ENCODE results near the gene NTSR1. TPM values are rescaled to one million over a fixed set of nuclear protein-coding genes. Genes with fewer than 3 reads are reported as not detected.

The NTSR1 gene
- polyA plus RNA-seq, 4 donors = 0.34 to 1.2 TPM; not detected in 2

- Histone ChIP-seq H3K4me1 (ENCODE audit: control insufficient read depth in 3 of 3, insufficient read depth in 2 of 3, low read depth in 1 of 3, low read length in 2 of 3) (peaks cover 0 to 5% (median 0%) of the 10 kb centered on the region in 3 donors), H3K4me3 (ENCODE audit: low read depth in 1 of 3, low read length in 3 of 3) (no peak overlapping the region), H3K27ac (ENCODE audit: low read depth in 1 of 3, low read length in 2 of 3) (no peak overlapping the region), H3K9me3 (ENCODE audit: control insufficient read depth in 2 of 2, insufficient read depth in 1 of 2, low read depth in 1 of 2, low read length in 1 of 2) (no peaks in the 10 kb centered on the region), H3K27me3 (ENCODE audit: control insufficient read depth in 3 of 3, insufficient read depth in 3 of 3, low read length in 3 of 3) (peaks cover 0 to 3% (median 0%) of the 10 kb centered on the region in 3 donors), H3K36me3 (ENCODE audit: control insufficient read depth in 3 of 3, insufficient read depth in 2 of 3, low read depth in 1 of 3, low read length in 3 of 3) (no peaks in the 10 kb centered on the region)
- FAIRE-seq (no peak), DNase-seq (peak in 1 of 2 donors; percentile 87)
- WGBS, 3 donors = 14 to 54% (median 36%) methylated on average over 5 of the region's 5 CpGs
Measured at GRCh38 chr20:62787866-62788265, 79.2 kb downstream of the NTSR1 start.

- Histone ChIP-seq H3K36me3 (ENCODE audit: control insufficient read depth in 3 of 3, insufficient read depth in 2 of 3, low read depth in 1 of 3, low read length in 3 of 3) (no peaks in the 10 kb centered on the region), H3K4me1 (ENCODE audit: control insufficient read depth in 3 of 3, insufficient read depth in 2 of 3, low read depth in 1 of 3, low read length in 2 of 3) (peaks cover 0 to 6% (median 1%) of the 10 kb centered on the region in 3 donors), H3K4me3 (ENCODE audit: low read depth in 1 of 3, low read length in 3 of 3) (no peak overlapping the region), H3K27ac (ENCODE audit: low read depth in 1 of 3, low read length in 2 of 3) (no peak overlapping the region), H3K27me3 (ENCODE audit: control insufficient read depth in 3 of 3, insufficient read depth in 3 of 3, low read length in 3 of 3) (peaks cover 0 to 7% (median 0%) of the 10 kb centered on the region in 3 donors), H3K9me3 (ENCODE audit: control insufficient read depth in 2 of 2, insufficient read depth in 1 of 2, low read depth in 1 of 2, low read length in 1 of 2) (no peaks in the 10 kb centered on the region)
- FAIRE-seq (no peak), DNase-seq (no peak)
- WGBS, 3 donors = 74 to 85% (median 82%) methylated on average over 15 of the region's 15 CpGs
Measured at GRCh38 chr20:62788607-62789006, 80.0 kb downstream of the NTSR1 start.

- no peak for FAIRE-seq
- no peak overlapping the region for H3K27ac ChIP-seq (ENCODE audit: low read depth in 1 of 3, low read length in 2 of 3)
- no peaks in the 10 kb centered on the region for H3K9me3 ChIP-seq (ENCODE audit: control insufficient read depth in 2 of 2, insufficient read depth in 1 of 2, low read depth in 1 of 2, low read length in 1 of 2)
- WGBS, 3 donors = 90 to 92% (median 91%) methylated on average over 12 of the region's 12 CpGs
- DNase-seq = no peak
- H3K4me1 ChIP-seq (ENCODE audit: control insufficient read depth in 3 of 3, insufficient read depth in 2 of 3, low read depth in 1 of 3, low read length in 2 of 3) = peaks cover 2 to 17% (median 2%) of the 10 kb centered on the region in 3 donors
- peaks cover 0 to 7% (median 0%) of the 10 kb centered on the region in 3 donors for H3K27me3 ChIP-seq (ENCODE audit: control insufficient read depth in 3 of 3, insufficient read depth in 3 of 3, low read length in 3 of 3)
- H3K4me3 ChIP-seq (ENCODE audit: low read depth in 1 of 3, low read length in 3 of 3) = no peak overlapping the region
- H3K36me3 ChIP-seq (ENCODE audit: control insufficient read depth in 3 of 3, insufficient read depth in 2 of 3, low read depth in 1 of 3, low read length in 3 of 3) = no peaks in the 10 kb centered on the region
Measured at GRCh38 chr20:62790075-62790474, 81.4 kb downstream of the NTSR1 start.

- Histone ChIP-seq H3K27me3 (ENCODE audit: control insufficient read depth in 3 of 3, insufficient read depth in 3 of 3, low read length in 3 of 3) (peaks cover 0 to 7% (median 0%) of the 10 kb centered on the region in 3 donors), H3K4me1 (ENCODE audit: control insufficient read depth in 3 of 3, insufficient read depth in 2 of 3, low read depth in 1 of 3, low read length in 2 of 3) (peaks cover 2 to 14% (median 2%) of the 10 kb centered on the region in 3 donors), H3K9me3 (ENCODE audit: control insufficient read depth in 2 of 2, insufficient read depth in 1 of 2, low read depth in 1 of 2, low read length in 1 of 2) (no peaks in the 10 kb centered on the region), H3K27ac (ENCODE audit: low read depth in 1 of 3, low read length in 2 of 3) (peak overlapping the region in 1 of 3 donors; percentile 4), H3K4me3 (ENCODE audit: low read depth in 1 of 3, low read length in 3 of 3) (no peak overlapping the region), H3K36me3 (ENCODE audit: control insufficient read depth in 3 of 3, insufficient read depth in 2 of 3, low read depth in 1 of 3, low read length in 3 of 3) (no peaks in the 10 kb centered on the region)
- FAIRE-seq (no peak), DNase-seq (peak; percentile 82 to 88)
- WGBS, 3 donors = 31 to 39% (median 36%) methylated on average over 23 of the region's 23 CpGs
Measured at GRCh38 chr20:62791301-62792181, 82.9 kb downstream of the NTSR1 start.

DNA sequence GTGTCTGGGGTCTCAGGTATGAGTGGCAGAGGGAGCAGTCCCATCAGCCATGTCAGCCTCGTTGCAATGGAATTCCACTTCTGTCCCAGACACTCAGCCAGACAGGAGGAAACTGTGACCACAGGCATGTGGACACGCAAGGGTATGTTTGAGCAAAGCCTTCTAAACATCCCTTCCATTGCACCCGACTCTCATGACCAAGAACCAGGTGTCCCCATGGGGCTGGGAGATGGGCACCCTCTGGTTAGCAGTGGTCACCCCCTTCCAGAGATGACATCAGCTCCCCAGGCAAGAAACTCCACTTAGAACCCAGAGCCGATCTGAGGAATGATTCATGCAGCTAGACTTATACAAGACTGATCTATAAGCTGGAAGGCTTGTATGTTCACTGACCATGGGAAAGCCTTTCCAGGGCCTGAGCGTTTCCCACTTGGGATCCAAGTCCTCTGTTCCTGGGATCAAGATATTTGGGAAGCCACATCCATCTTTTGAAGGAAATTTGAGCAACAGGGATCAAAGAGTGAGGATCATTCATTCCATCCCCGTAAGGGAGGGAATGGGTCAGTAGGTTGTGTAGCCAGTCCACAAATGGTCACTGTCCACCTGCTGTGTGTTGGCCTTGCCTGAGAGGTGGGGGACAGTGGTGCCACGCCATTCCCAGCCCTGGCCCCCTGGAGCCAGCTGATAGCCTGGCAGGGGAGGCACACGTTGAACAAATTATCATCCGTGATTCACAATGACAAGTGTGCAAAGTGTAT lies 83.7 kb downstream of the NTSR1 start:
- 78 to 83% (median 81%) methylated on average over 9 of the region's 9 CpGs for WGBS, 3 donors
- no peak for FAIRE-seq
- H3K4me3 ChIP-seq (ENCODE audit: low read depth in 1 of 3, low read length in 3 of 3) = no peak overlapping the region

GRCh38 chr20:62792940-62793756 lies 84.5 kb downstream of the NTSR1 start:
- FAIRE-seq (no peak), DNase-seq (no peak)
- H3K9me3 ChIP-seq (ENCODE audit: control insufficient read depth in 2 of 2, insufficient read depth in 1 of 2, low read depth in 1 of 2, low read length in 1 of 2) = no peaks in the 10 kb centered on the region
- H3K4me3 ChIP-seq (ENCODE audit: low read depth in 1 of 3, low read length in 3 of 3) = peak overlapping the region in 1 of 3 donors; percentile 48
- peaks cover 0 to 7% (median 0%) of the 10 kb centered on the region in 3 donors for H3K27me3 ChIP-seq (ENCODE audit: control insufficient read depth in 3 of 3, insufficient read depth in 3 of 3, low read length in 3 of 3)
- WGBS, 3 donors = 76 to 85% (median 78%) methylated on average over 21 to 22 of the region's 22 CpGs
- H3K4me1 ChIP-seq (ENCODE audit: control insufficient read depth in 3 of 3, insufficient read depth in 2 of 3, low read depth in 1 of 3, low read length in 2 of 3) = peaks cover 2 to 28% (median 4%) of the 10 kb centered on the region in 3 donors
- H3K36me3 ChIP-seq (ENCODE audit: control insufficient read depth in 3 of 3, insufficient read depth in 2 of 3, low read depth in 1 of 3, low read length in 3 of 3) = peaks cover 0 to 13% (median 0%) of the 10 kb centered on the region in 3 donors
- peak overlapping the region in 2 of 3 donors; percentile 92 to 95 for H3K27ac ChIP-seq (ENCODE audit: low read depth in 1 of 3, low read length in 2 of 3)

More for the DNA sequence above, 83.7 kb downstream of the NTSR1 start:
- no peaks in the 10 kb centered on the region for H3K9me3 ChIP-seq (ENCODE audit: control insufficient read depth in 2 of 2, insufficient read depth in 1 of 2, low read depth in 1 of 2, low read length in 1 of 2)
- peak overlapping the region in 1 of 3 donors; percentile 4 for H3K27ac ChIP-seq (ENCODE audit: low read depth in 1 of 3, low read length in 2 of 3)
- DNase-seq = no peak
- peaks cover 2 to 20% (median 4%) of the 10 kb centered on the region in 3 donors for H3K4me1 ChIP-seq (ENCODE audit: control insufficient read depth in 3 of 3, insufficient read depth in 2 of 3, low read depth in 1 of 3, low read length in 2 of 3)
- H3K36me3 ChIP-seq (ENCODE audit: control insufficient read depth in 3 of 3, insufficient read depth in 2 of 3, low read depth in 1 of 3, low read length in 3 of 3) = peaks cover 0 to 5% (median 0%) of the 10 kb centered on the region in 3 donors
- H3K27me3 ChIP-seq (ENCODE audit: control insufficient read depth in 3 of 3, insufficient read depth in 3 of 3, low read length in 3 of 3) = peaks cover 0 to 7% (median 0%) of the 10 kb centered on the region in 3 donors

DNA sequence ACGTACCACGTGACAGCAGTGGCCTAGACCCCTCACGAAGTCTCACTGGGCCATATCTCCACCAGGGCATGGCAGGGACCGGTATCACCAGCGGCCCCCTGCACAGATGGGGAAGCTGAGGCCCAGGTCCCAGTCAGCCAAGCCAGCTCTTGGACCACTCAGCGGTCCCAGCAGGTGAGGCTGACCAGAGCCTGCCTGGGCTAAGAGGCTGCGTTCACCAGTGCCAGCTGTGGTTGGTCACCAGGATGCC lies 85.0 kb downstream of the NTSR1 start:
- H3K27ac ChIP-seq (ENCODE audit: low read depth in 1 of 3, low read length in 2 of 3) = peak overlapping the region; percentile 63 to 95 (median 92)
- DNase-seq (no peak), FAIRE-seq (no peak)
- peaks cover 0 to 18% (median 0%) of the 10 kb centered on the region in 3 donors for H3K36me3 ChIP-seq (ENCODE audit: control insufficient read depth in 3 of 3, insufficient read depth in 2 of 3, low read depth in 1 of 3, low read length in 3 of 3)
- WGBS, 3 donors = 31 to 58% (median 47%) methylated on average over 5 to 7 of the region's 7 CpGs
- peak overlapping the region in 2 of 3 donors; percentile 29 to 48 for H3K4me3 ChIP-seq (ENCODE audit: low read depth in 1 of 3, low read length in 3 of 3)
- peaks cover 0 to 7% (median 0%) of the 10 kb centered on the region in 3 donors for H3K27me3 ChIP-seq (ENCODE audit: control insufficient read depth in 3 of 3, insufficient read depth in 3 of 3, low read length in 3 of 3)
- H3K9me3 ChIP-seq (ENCODE audit: control insufficient read depth in 2 of 2, insufficient read depth in 1 of 2, low read depth in 1 of 2, low read length in 1 of 2) = no peaks in the 10 kb centered on the region
- H3K4me1 ChIP-seq (ENCODE audit: control insufficient read depth in 3 of 3, insufficient read depth in 2 of 3, low read depth in 1 of 3, low read length in 2 of 3) = peaks cover 2 to 33% (median 4%) of the 10 kb centered on the region in 3 donors
